Cerebellar cortex (tissue), 1 donor: ENCODE measurements around the gene TMEM232.
A peak's percentile ranks its signal among the peaks of the same experiment; 100 is the strongest.
"Not testable (repeated sequence)": the region's sequence is repeated elsewhere in the genome, so short reads cannot be mapped to it uniquely, and the experiment has no call there.

ENCODE experiments used
- DNase-seq: peaks from one replicate; pipeline ENCODE4 v3.0.0-alpha.2; 2015; ENCODE audit warnings: low spot score

Gene TMEM232

DNA sequence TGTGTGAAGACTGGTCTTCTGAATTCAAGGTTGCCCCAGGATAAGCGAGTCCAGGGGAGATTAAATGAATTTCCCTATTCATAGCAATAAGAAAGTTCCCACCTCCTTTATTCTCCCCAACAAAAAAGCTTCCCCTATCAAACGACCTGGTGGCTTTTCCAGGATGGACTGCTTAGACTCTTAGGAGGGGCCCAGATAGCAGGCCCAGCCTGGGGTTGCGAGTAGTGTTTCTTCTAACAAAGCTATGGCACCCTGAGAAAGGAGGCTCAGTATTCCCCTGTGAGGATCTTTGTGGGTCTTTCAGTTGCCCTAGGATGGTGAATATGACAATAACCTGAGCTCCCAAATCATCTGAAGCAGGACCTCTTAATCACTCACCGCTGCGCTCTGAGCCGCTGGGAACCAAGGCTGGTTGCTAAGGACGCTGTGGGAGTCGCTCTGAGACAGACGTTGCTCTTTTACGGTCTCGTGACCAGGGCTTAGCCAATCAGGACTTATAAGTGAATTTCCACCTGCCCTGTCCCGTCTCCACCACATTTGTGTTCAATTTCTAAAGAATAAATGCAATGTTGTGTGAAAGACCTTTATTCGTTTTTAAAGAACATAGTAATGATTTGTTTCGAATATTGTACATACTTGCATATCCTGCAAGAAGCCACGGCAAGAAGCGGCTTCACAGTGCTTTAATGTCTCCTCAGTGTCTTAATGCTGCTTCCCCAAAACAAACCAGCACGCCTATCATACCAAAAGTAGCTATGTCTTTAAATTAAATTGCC, at the start of gene TMEM232:
TSS of gene TMEM232 (minus strand) at position 423 of the 776 bp plus-strand sequence. CDS start 59,319 bp downstream, outside the sequence.
- peak; percentile 76 for DNase-seq

DNA sequence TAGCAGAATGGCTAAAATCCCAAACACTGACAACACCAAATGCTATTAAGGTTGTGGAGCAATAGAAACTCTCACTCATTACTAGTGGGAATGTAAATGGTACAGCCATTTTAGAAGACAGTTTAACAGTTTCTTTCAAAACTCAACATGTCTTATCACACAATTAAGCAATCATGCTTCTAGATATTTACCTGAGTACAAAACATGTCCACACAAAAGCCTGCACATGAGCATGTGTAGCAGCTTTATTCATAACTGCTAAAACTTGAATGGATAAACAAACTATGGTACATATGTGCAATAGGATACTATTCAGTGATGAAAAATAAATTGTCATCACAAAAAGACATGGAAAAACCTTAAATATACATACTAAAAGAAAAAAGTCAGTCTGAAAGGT, 43.8 kb upstream of the TMEM232 start:
- no peak for DNase-seq

DNA sequence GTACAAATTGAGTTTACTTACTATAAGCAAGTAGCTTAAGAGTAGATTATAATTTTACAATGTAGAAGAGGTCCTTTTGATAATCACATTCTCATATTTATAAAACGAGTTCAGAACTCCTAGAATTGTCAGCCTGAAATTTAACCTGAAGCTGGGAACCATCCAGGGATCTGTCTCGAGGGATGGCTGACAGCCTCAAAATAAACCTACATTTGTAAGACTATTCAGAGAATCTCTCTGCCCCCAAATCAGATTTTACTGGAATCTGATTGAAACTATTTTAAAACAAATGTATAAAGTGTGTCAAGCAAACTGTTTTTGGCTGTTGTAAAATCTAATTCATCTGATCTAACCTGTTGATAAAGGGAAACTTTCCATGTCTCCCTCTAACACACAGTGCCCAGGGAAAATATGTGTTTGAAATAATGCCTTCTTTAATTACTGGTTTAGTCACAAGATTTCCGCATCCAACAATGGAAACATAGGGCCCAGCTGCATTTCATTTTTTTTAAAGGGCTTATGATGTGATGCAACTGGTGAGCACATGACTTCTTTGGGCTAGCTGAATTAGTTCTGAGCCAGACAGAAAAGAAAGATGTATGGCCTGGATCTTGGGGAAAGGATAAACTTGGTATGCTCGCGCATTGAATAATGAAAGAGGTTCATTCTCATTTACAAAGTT, 42.7 kb upstream of the TMEM232 start:
- no peak for DNase-seq

DNA sequence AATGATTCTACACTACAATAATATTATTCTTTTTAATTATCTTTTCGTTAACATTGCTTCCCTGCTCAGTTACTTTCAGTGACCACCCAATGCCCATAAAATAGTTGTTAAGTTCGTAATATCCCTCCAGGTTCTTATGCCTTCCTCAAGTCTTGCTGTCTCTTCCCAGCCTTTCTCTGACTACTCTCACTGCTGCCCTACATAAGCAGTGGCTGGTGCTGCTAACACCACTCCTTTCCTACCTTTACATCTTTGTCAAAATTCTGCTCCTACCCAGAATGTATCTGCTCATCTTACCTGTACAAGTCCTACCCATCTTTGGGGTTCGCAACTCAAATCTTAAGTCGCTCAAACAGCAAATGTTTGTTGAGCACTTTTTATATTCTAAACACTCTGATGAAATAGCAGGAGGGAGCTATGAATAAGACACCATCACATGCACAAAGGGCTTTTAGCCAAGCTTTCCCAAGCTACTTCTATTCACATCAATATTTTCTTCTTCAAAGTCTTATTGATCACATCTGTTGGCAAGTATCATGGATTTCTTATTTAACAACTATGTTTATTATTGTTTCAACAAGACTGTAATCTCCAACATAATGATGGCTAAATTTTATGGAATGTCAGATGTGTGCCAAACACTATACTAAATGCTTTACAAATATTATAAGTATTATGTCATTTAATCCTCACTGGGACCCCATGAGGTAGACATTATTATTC, 41.8 kb upstream of the TMEM232 start:
- no peak for DNase-seq

DNA sequence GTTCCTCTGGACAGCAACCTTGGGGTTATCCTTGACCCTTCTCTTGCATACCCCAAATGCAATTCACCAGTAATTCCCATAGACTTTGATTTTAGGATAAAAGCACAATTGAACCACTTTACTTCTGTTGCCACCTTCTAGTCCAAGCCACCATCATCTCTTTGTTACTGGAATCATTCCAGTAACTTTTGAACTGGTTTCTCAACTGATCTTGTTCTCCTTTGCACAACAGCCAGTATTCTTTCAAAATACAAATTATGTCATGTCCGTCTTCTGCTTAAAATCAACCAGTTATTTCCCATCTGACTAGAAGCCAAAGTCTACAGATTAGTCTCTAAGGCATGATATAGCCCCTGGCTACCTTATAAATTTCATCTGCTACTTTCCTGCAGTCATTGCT, 33.7 kb upstream of the TMEM232 start:
- DNase-seq: no peak

DNA sequence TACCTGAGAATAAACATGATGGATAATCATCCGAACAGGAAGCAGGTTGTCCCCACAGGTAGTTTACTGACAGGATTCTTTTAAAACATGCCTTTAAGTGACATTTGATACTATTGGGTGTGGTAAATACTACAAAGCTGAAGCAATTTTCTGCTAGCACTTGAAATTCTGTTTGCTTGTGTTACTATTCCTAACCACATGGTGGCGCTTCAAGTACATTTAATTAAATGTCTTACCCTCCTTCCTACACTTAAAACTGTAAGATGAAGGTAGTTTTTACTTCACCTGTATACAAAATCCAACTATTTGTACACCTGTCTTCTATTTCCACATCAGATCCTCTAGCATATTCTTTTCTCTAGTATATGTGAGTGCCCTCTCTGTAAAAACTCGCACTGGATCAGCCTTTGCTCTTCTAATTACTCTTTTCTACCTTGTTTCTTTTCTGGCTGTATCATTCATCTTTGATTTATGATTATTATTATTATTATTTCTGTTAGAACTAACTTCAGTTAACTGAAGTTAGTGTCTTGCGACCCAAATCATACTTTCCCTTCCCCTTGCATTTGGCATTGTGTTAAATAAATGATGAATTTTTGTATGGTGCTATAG, 30.8 kb upstream of the TMEM232 start:
- DNase-seq: peak; percentile 67

DNA sequence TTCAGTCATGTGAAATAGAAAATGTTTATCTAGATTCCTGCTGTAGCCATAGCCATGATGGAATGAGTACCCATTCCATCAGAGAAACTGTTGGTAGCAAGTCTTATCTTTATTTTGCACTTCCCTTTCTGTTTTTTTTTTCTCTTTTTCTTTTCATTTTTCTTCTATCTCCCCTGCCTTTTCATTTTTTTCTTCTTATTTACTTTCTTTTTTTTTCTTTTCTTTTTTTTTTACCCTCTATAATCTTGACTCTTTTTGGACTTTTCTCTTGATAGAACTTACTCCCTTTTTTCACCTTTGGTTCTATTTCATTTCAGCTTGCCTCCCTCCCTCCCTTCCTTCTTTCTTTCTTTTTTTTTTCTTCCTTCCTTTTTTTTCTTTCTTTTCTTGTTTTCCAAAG, 27.7 kb upstream of the TMEM232 start:
- DNase-seq: no peak

DNA sequence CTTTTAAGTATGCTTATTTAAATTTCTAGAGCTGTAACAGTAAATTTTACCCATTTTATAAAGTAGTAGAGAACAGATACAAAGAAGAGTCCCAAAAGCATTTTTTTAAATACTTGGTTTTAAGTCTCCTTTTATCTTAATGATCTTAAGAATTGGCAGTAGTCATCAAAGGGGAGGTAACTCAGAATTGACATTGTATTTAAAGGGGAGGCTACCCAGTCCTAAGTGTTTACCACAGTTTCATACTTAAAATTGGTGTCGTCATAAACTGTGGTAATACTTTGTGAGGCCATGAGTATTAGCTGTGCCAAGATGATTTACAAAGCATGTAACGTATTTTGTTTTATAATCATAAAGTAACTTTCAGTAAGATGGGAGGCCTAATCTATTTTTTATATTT, 27.1 kb upstream of the TMEM232 start:
- no peak for DNase-seq

DNA sequence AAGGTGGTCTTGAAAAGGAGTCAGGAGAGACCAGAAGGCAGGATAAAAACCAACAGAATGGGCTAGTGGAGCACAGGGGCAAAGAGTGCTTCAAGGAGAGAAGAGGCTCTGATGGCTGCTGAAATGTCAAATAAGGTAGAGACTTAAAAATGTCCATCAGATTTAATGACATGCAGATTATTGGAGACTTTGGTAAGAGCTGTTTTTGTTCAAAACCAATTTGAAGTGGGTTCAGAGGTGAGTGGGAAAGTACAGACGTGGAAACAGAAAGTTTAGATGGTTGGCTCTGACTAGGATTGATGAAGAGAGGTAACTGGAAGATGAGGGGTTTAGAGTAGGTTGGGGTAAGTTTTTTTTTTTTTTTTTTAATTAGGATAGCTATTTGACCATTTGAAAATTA, 26.5 kb upstream of the TMEM232 start:
- DNase-seq: no peak

DNA sequence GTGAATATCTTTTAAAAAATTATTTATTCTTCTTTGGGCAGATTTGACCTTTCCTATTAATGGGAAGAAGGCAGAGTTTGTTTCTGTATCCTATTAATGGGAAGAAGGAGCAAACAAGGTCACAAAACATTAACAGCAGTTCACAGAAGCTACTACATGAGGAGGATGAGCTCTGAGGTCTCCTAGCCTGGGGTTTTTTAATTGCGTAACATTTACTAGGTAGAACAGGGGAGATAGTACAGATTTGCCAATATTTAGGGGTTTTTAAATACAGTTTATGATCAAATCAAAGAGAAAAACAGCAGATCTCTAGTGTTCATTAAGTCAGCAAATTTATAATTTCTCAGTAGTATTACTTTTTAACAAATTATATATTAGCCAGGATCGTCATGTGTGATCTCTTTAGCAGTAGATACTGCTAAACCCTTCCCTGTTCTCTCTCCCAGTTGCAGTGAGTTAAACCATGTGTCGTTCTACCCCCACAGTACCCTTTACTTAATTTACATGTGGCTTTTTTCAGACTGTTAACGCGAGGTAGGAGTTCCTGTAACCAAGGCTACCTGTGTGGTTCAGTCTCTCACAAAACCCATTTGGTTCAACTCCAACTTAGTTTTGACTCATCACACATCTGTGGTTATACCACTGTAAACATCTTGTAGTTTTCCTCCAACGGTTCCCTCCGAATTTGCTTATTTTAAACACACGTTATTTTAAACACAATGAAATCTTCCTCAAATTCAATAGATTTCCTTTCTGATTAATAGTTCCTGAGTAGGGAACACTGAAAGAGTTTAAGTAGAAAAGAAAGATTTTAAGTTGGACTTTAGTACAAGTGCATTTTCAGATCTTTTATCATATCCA, 25.7 kb upstream of the TMEM232 start:
- no peak for DNase-seq

DNA sequence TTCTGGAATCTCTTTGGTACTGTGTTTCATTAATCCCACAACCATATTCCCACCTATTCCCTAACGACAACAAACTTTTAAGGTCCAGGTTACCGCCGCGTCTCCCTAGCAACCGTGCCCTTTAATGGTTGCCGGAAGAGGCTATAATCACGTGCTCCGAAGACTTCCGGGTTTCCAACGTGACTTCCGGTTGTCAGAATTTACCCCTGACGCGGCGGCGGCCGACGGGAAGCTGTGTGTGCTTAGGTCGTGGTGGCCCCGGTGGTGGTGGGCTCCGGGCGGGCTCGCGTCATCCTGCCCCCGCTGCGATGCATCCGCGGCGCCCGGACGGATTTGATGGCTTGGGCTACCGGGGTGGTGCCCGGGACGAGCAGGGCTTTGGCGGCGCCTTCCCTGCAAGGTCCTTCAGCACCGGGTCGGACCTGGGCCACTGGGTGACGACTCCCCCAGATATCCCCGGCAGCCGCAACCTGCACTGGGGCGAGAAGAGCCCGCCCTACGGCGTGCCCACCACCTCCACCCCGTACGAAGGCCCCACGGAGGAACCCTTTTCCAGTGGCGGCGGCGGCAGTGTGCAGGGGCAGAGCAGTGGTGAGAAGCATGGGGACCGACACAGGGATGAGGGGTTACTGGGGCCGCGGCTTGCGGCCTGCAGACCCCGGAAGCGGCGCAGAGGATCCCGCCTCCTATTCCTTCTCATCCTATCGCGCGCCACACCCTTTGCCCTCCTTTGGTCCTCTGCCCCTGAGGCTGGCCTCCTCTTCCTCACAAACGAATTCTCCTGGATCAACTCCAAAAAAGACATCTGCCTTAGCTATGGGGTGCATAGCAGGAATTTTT, 12.6 kb upstream of the TMEM232 start, which contains the start of gene SLC25A46:
TSS of gene SLC25A46 (plus strand) at position 196 of the 840 bp plus-strand sequence. CDS start at position 309, 113 bp downstream.
- peak; percentile 94 for DNase-seq

DNA sequence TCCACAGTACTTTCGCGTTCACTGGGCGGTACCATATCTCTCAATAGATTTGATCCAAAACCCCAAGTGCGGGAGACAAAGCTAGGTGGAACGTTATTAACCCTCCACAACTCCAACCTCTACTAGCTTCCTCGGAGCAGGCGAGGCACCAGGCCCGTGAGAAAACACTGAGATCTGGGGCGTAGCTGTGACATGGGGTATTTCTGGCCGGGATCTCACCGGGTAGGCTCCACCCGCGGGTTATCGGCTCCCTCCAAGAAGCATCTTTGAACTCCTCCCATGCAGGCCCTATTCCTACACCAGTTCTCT, 12.0 kb upstream of the TMEM232 start:
- no peak for DNase-seq

DNA sequence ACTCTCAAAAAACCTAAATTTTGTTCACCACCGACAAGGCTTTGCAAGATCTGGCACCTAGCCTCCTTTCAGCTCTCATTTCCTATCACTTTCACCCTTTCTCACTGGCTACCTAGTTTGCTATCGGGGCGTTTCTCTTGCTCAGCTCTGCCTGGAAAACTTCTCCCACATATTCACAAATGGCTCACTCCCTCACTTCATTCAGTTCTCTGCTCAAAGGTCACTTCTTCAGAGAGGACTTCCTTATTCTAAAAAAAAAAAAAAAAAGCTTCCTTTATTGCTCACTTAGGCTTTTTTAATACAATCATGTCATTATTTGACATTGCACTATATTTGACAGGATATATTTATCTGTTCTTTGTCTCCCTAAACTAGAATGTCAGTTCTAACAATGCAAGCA, 10.3 kb upstream of the TMEM232 start:
- DNase-seq: no peak

DNA sequence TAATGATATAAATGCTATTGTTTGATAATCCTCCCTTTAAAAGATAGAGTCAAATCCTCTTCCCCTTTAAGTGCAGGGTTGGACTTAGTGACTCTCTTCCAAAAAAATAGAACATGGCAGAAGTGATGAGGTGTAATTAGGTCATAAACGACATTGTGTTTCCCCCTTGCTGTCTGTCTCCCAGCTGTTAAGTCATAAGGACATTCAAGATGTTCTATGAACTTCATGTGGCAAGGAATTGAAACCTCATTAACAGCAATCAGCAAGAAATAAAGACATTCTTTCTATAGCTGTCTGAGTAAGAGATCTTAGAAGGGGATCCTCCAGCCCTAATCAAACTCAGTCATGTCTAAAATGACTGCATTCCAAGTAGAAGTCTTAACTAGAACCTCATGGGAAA, 9.1 kb upstream of the TMEM232 start:
- DNase-seq: no peak

DNA sequence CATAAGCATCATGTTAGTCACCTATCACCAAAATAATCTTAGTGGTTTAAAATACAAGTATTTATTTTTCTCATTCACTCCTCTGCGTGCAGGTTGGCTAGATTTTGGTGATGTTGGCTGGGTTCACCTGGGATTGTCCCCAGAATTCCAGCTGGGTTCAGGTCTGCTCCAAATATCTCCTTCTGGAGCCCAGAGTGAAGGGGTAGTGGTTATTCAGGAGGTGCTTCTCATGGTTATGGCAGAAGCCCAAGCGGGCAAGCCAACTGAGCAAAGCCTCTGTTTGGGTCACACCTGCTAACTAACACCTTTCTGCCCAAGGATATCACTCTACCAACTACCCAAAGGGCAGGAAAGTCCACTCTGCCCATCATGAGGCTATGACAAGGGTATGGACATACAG, 7.6 kb upstream of the TMEM232 start:
- peak; percentile 67 for DNase-seq

DNA sequence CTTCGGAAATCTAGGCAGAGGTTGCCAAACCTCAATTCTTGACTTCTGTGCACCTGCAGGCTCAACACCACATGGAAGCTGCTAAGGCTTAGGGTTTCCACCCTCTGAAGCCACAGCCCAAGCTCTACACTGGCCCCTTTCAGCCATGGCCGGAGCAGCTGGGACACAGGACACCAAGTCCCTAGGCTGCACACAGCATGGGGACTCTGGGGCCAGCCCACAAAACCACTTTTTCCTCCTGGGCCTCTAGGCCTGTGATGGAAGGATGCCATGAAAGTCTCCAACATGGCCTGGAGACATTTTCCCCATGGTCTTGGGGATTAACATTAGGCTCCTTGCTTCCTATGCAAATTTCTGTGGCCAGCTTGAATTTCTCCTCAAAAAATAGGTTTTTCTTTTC, 5.0 kb upstream of the TMEM232 start:
- not testable (repeated sequence) for DNase-seq

DNA sequence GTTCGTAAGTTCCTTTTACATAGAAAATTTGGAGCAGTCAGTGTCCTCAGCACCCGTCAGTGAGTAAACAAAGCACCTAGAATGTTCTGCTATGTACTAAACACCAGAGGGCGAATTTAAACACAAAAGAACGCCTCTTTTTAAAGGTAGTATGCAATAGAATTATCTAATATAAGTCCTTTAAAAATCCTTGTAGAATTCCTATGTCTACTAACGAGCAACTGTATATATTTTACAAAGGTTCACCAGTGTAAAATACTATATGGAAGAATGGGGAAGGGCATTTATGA, 499 bp upstream of the TMEM232 start:
- no peak for DNase-seq

DNA sequence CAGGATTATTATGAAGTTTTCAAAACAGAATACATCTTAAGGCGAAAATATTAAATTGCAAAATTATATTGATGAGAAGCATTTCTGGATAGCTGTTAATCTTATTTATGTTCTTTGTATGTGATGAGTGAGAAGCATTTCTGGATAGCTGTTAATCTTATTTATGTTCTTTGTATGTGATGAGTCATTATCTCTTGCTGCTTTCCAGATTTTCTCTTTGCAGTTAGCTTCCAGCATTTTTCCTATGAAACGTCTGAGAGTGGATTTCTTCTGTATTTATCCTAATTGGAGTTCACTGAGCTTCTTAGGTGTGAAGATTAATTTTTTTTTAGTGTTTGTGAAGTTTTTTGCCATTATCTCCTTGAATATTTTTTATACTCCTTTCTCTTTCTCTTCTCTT, 8.2 kb downstream of the TMEM232 start:
- DNase-seq: no peak

DNA sequence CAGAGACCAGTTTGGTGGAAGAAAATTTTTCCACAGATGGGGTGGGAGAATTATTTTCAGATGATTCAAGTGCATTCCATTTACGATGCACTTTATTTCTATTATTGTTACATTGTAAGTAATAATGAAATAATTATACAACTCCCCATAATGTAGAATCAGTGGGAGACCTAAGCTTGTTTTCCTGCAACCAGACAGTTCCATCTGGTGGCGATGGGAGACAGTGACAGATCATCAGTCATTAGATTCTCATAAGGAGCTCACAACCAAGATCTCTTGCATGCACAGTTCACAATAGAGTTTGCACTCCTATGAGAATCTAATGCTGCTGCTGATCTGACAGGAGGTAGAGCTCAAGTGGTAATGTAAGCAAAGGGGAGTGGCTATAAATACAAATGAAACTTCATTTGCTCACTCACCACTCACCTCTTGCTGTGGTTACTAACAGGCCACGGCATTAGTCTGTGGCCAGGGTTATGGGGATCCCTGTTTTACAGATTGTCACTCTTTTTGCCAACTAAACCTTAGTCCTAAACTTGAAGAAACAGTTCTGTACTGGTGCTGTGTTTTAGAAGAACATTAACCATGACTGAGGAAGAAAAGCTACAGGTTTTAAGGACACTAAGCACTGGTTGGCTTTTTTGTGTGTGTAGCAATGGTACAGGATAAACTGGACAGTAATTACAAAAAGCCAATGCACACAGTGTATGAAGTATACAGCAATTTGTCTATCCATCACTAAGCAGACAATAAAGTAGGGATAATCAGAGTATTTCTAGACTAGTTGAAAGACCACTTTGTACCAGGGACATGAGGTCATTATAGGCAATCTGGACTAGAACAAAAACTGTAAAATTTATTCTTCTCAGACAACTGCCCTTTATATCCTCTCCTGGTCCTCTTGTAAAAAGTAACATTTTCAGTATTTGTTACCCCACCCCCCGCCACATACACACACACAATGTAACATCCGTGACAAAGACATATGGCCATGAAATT, 9.9 kb downstream of the TMEM232 start:
- no peak for DNase-seq
